BJ (cell line): ENCODE results near the gene ARPIN. TPM values are rescaled to one million over a fixed set of nuclear protein-coding genes. Genes with fewer than 3 reads are reported as not detected.
"Not testable (repeated sequence)": the region's sequence is repeated elsewhere in the genome, so short reads cannot be mapped to it uniquely, and the experiment has no call there.

ENCODE experiments used
- CTCF ChIA-PET: fragments of 350-600 bp; formaldehyde crosslinking; extraction: SDS; loops from one replicate; lab custom pipeline; 2021; ENCODE audit warnings: antibody characterized with exemption, inconsistent platforms; lab: Yijun Ruan, JAX
- POLR2A ChIA-PET: fragments of 300-600 bp; sonication (Branson Sonifier 250); formaldehyde crosslinking; extraction: SDS; loops from one replicate; lab custom pipeline; 2021; ENCODE audit warnings: antibody characterized with exemption; lab: Charles Lee
- DNase-seq: peaks from one replicate; pipeline ENCODE4 v3.0.0-alpha.2; 2011; ENCODE audit warnings: low read depth
- H3K27me3 ChIP-seq: 2 replicates; pipeline ENCODE4 v1.6.0; 2011; ENCODE audit warnings: low read length; ENCODE audit not compliant: control insufficient read depth, insufficient read depth
- H3K36me3 ChIP-seq: 2 replicates; pipeline ENCODE4 v1.5.1; 2011; ENCODE audit warnings: low read length; ENCODE audit not compliant: control insufficient read depth, insufficient read depth
- H3K4me3 ChIP-seq: 2 replicates; pipeline ENCODE4 v1.5.1; 2011; ENCODE audit warnings: low read depth, mild to moderate bottlenecking, control low read depth, low read length
- polyA plus RNA-seq: library from polyadenylated mRNA; depleted of rRNA; stranded (reverse); fragments of >200 nt; gene quantifications from 2 replicates; pipeline ENCODE4 v1.2.3, GENCODE V29; 2011
- TF ChIP-seq, protein P1 (sequence below): IDR thresholded peaks from 2 replicates; pipeline ENCODE4 v1.5.1; 2011; ENCODE audit warnings: low read depth, mild to moderate bottlenecking, control low read depth, inconsistent platforms, low read length, moderate library complexity; ENCODE audit not compliant: insufficient read depth

ARPIN gene
- polyA plus RNA-seq, 1 experiment = 11.2 TPM

DNA sequence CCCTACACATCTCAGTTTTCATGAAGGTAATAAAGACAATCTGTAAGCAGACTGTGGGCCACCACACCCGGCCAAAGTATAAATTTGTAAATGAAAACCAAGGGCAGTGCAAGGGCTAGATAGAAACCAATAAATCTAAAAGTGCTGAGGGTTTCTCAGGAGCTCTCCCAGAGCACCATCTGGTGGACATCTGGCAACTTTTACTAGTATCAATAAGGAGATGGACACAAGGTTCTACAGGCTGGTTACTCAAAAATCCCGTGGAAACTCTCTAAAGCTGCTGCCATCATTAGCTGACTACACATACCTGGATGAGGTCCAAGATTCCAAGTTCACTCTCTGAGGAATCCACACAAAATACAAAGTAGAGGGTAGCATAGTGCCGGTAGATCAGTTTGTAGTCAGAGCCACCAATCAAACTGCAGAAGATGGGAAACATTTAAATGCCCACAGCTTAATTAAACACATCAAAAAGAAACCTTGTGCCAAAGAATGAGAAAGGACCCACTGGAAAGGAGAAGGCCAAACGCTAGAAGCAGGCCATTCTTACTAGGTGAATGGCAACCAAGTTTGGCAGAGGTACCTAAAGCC lies 24.4 kb downstream of the ARPIN start:
- TF ChIP-seq, protein P1, sequence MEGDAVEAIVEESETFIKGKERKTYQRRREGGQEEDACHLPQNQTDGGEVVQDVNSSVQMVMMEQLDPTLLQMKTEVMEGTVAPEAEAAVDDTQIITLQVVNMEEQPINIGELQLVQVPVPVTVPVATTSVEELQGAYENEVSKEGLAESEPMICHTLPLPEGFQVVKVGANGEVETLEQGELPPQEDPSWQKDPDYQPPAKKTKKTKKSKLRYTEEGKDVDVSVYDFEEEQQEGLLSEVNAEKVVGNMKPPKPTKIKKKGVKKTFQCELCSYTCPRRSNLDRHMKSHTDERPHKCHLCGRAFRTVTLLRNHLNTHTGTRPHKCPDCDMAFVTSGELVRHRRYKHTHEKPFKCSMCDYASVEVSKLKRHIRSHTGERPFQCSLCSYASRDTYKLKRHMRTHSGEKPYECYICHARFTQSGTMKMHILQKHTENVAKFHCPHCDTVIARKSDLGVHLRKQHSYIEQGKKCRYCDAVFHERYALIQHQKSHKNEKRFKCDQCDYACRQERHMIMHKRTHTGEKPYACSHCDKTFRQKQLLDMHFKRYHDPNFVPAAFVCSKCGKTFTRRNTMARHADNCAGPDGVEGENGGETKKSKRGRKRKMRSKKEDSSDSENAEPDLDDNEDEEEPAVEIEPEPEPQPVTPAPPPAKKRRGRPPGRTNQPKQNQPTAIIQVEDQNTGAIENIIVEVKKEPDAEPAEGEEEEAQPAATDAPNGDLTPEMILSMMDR = peak; percentile 66
- peak; percentile 67 for DNase-seq
- ChIA-PET CTCF (interaction anchor here (0.7 to 7.5 kb wide), 32 partner anchors 8 to 269 kb away, joined by 3 to 120 read pairs (median 5); partner anchors contain the start of genes ARPIN, MESP1 and MESP2), POLR2A (no interaction called here)
- Histone ChIP-seq H3K36me3 (peaks cover 5% of the 10 kb centered on the region; the same call in 1 of the 2 replicates), H3K27me3 (no peaks in the 10 kb centered on the region), H3K4me3 (no peak overlapping the region)

DNA sequence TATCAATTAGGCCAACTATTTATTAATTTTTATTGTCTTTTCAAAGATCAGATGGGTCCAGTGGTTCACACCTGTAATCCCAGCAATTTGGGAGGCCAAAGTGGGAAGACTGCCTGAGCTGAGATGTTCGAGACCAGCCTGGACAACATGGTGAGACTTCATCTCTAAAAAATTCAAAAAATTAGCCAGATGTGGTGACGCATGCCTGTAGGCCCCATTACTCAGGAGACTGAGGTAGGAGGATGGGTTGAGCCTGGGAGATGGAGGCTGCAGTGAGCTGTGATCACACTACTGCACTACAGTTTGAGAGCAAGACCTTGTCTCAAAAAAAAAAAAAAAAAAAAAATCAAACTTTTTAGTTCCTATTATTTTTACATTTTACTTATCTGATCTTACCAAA lies 27.1 kb downstream of the ARPIN start:
- Histone ChIP-seq H3K27me3 (no peaks in the 10 kb centered on the region), H3K4me3 (no peak overlapping the region), H3K36me3 (peaks cover 6% of the 10 kb centered on the region; the same call in 1 of the 2 replicates)
- no peak for DNase-seq
- CTCF ChIA-PET = interaction anchor here (4.8 to 7.5 kb wide), 3 partner anchors 126 to 144 kb away, joined by 47 to 120 read pairs (median 62); partner anchors contain the start of gene MESP1
- POLR2A ChIA-PET = no interaction called here
- TF ChIP-seq, protein P1 = no peak

DNA sequence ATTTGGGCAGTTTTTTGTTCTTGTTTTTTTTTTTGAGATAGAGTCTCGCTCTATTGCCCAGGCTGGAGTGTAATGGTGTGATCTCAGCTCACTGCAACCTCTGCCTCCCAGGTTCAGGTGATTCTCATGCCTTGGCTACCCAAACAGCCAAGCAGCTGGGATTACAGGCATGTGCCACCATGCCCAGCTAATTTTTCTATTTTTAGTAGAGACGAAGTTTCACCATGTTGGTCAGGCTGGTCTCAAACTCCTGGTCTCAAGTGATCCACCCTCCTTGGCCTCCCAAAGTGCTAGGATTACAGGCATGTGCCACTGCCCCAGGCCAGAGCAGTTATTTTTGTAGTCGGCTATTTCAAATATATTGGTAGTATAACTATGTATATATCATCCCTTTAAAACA lies 27.6 kb downstream of the ARPIN start:
- H3K4me3 ChIP-seq, POLR2A ChIA-PET, H3K36me3 ChIP-seq, DNase-seq, H3K27me3 ChIP-seq: not testable (repeated sequence)
- CTCF ChIA-PET = interaction anchor here (4.8 to 7.5 kb wide), 3 partner anchors 126 to 143 kb away, joined by 47 to 120 read pairs (median 62); partner anchors contain the start of gene MESP1

DNA sequence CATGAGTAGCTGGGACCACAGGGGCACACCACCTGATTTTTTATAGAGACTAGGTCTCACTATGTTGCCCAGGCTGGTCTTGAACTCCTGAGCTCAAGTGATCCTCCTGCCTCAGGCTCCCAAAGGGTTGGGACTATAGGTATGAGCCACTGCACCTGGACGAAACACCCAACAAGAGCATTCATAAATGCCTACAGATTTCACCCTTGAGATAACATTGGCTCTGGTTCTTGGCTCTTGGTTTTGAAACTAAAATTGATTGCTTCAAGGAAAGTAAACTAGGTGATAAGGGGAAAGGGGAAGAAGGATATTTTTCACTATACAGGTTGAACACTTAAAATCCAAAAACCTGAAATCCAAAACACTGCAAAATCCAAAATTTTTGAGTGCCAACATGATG lies 29.2 kb downstream of the ARPIN start:
- ChIA-PET POLR2A (no interaction called here), CTCF (interaction anchor here (1.0 kb wide), 1 partner anchor 123 kb away, joined by 5 read pairs; no protein-coding TSS in a partner anchor)
- peaks cover 3% of the 10 kb centered on the region; the same call in 1 of the 2 replicates for H3K36me3 ChIP-seq

DNA sequence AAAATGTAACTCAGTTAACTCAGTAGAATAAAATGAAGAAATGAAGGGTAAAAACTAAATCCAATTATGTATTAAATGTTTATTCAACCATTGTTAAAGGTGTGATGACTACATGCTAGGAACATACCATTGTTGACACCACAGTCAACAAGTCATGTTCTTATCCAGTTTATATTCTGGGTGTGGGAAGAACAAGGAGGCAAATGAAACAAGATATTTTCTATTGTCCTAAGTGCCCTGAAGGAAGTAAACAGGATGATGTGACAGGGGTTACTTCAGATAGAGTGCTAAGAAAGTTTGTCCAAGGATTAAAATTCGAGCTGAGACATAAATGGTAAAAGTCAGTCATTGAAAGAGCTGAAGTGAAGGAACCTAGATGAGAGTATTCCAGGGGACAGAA lies 32.0 kb downstream of the ARPIN start:
- peaks cover 1% of the 10 kb centered on the region for H3K36me3 ChIP-seq
- ChIA-PET POLR2A (no interaction called here), CTCF (interaction anchor here (1.7 kb wide), 1 partner anchor 119 kb away, joined by 5 read pairs; no protein-coding TSS in a partner anchor)
- TF ChIP-seq, protein P1 = no peak
- no peak overlapping the region for H3K4me3 ChIP-seq
- H3K27me3 ChIP-seq = no peaks in the 10 kb centered on the region
- no peak for DNase-seq

More for the DNA sequence above, 29.2 kb downstream of the ARPIN start:
- DNase-seq = no peak
- TF ChIP-seq, protein P1 = no peak
- no peak overlapping the region for H3K4me3 ChIP-seq
- H3K27me3 ChIP-seq = no peaks in the 10 kb centered on the region
